GM23248 (cell line): ENCODE results near the gene POLR2B.

Experiments used
- EZH2 ChIP-seq: fragments of 200-600 bp; sonication (generic); IDR thresholded peaks from 2 replicates; pipeline ENCODE4 v1.6.1; 2018; ENCODE audit warnings: antibody characterized with exemption, mild to moderate bottlenecking; ENCODE audit not compliant: insufficient read depth, poor library complexity, severe bottlenecking
- EZH2phosphoT487 ChIP-seq: fragments of 200-600 bp; sonication (generic); IDR thresholded peaks from 2 replicates; pipeline ENCODE4 v1.6.1; 2018; ENCODE audit warnings: antibody characterized with exemption, moderate library complexity, mild to moderate bottlenecking, low read depth; ENCODE audit not compliant: insufficient read depth

- TF ChIP-seq EZH2, result no peak
- no peak for TF ChIP-seq EZH2phosphoT487
These were observed 34.9 kb downstream of the POLR2B start for GRCh38 chr4:57013543-57014120.
